ENCODE results near the gene ZRANB2. TPM values are rescaled to one million over a fixed set of nuclear protein-coding genes. Genes with fewer than 3 reads are reported as not detected.

ZRANB2 gene
- total and polyA plus RNA-seq, 4 donors, result 12.7 to 44.3 (median 30.2) TPM

DNA sequence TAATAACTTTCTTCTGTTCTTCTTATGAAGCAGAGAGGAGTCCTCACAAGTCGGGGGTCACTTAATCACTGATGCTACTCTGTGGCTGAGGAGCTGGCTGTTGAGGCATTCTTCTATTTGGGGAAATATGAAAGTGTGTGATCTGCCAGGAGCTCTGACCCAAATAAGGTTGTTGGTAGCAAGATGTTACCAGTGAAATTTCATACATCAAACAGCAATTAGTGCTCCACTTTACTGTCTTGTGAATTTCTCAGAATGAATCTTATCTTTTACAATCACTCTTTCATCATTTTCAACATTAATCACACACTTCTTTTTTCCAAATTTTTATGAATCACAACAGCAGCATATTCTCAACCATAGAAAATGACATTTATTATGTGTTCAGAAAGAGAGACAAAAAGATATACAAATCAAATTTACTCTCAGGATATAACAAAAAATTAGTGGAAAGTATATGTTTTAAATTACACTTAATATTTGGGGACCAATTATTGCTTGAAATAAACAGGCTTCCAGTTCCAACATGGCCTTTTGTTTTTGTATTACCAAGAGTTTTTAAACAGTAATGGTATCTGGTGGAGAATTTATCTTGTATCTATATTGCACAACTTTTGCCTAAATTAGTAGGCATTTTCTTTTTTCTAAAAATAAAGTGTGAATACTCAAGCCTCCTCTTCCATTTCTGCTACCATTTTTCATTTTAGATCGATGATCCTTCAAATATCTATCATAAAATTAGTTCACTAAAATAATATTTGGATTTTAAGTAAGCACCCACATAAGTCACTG is 42.8 kb downstream of the ZRANB2 start:
- Histone ChIP-seq H3K4me1 (ENCODE audit: control insufficient read depth in 4 of 4, insufficient read depth in 4 of 4, low read length in 3 of 4) (no peaks in the 10 kb centered on the region), H3K27me3 (ENCODE audit: control insufficient read depth in 4 of 4, insufficient read depth in 4 of 4, low read length in 3 of 4) (peaks cover 0 to 14% (median 0%) of the 10 kb centered on the region in 4 donors), H3K9me3 (ENCODE audit: control insufficient read depth in 4 of 4, low read length in 3 of 4) (no peaks in the 10 kb centered on the region), H3K27ac (ENCODE audit: low read depth in 1 of 2, low read length in 2 of 2) (no peak overlapping the region), H3K4me3 (ENCODE audit: low read depth in 1 of 3, low read length in 3 of 3) (no peak overlapping the region), H3K9ac (ENCODE audit: low read depth in 1 of 2, low read length in 2 of 2) (no peak overlapping the region), H3K36me3 (ENCODE audit: control insufficient read depth in 4 of 4, insufficient read depth in 3 of 4, low read depth in 1 of 4, low read length in 3 of 4) (no peaks in the 10 kb centered on the region)
- no peak for TF ChIP-seq TAF1 (conservative IDR thresholded peaks at IDR 0.05)
- no peak for TF ChIP-seq HNF4G (IDR thresholded peaks at IDR 0.05)
- no peak for TF ChIP-seq EGR1 (IDR thresholded peaks at IDR 0.05; ENCODE audit: low read depth in 2 of 2)
- TF ChIP-seq RAD21 (IDR thresholded peaks at IDR 0.05), result no peak
- no peak for TF ChIP-seq ATF3 (IDR thresholded peaks at IDR 0.05)
- TF ChIP-seq MAX (IDR thresholded peaks at IDR 0.05), result no peak
- TF ChIP-seq CTCF (IDR thresholded peaks at IDR 0.05; ENCODE audit: low read depth, low read length, missing input control), result no peak
- TF ChIP-seq SP1 (IDR thresholded peaks at IDR 0.05), result no peak
- no peak for TF ChIP-seq NR2F2 (IDR thresholded peaks at IDR 0.05)
- TF ChIP-seq YY1 (IDR thresholded peaks at IDR 0.05), result no peak
- no peak for TF ChIP-seq RXRA (IDR thresholded peaks at IDR 0.05)
- 68% methylated on average over 2 of the region's 2 CpGs for WGBS
- no peak for DNase-seq (ENCODE audit: low spot score)

DNA sequence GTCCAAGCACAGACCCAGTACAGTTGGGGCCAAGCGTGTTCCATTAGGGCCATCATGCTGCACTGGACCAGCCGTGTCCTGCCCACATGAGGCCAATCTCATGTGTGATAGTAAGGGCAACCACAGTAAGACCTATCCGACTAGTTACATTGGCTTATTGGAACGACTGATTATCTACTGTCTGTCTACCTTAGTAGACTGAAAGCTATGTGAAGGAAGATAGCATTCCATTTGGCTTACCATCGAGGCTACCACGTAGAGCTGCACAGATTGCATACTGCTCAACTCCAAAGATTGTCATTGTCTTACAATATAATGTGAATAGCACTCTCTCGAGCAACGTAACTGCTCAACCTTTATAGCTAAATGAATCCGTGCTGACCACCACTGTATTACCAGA is 43.8 kb downstream of the ZRANB2 start:
- DNase-seq (ENCODE audit: low spot score), result no peak
- no peak overlapping the region for H3K27ac ChIP-seq (ENCODE audit: low read depth in 1 of 2, low read length in 2 of 2)
- H3K27me3 ChIP-seq (ENCODE audit: control insufficient read depth in 4 of 4, insufficient read depth in 4 of 4, low read length in 3 of 4), result peaks cover 0 to 14% (median 0%) of the 10 kb centered on the region in 4 donors
- no peaks in the 10 kb centered on the region for H3K4me1 ChIP-seq (ENCODE audit: control insufficient read depth in 4 of 4, insufficient read depth in 4 of 4, low read length in 3 of 4)
- no peaks in the 10 kb centered on the region for H3K36me3 ChIP-seq (ENCODE audit: control insufficient read depth in 4 of 4, insufficient read depth in 3 of 4, low read depth in 1 of 4, low read length in 3 of 4)
- H3K9ac ChIP-seq (ENCODE audit: low read depth in 1 of 2, low read length in 2 of 2), result no peak overlapping the region
- WGBS, result 90% methylated on average over 9 of the region's 9 CpGs
- TF ChIP-seq FOXA2 (IDR thresholded peaks at IDR 0.05) (no peak), HNF4G (IDR thresholded peaks at IDR 0.05) (no peak), ATF3 (IDR thresholded peaks at IDR 0.05) (no peak)
- H3K4me3 ChIP-seq (ENCODE audit: low read depth in 1 of 3, low read length in 3 of 3), result no peak overlapping the region
- H3K9me3 ChIP-seq (ENCODE audit: control insufficient read depth in 4 of 4, low read length in 3 of 4), result no peaks in the 10 kb centered on the region

DNA sequence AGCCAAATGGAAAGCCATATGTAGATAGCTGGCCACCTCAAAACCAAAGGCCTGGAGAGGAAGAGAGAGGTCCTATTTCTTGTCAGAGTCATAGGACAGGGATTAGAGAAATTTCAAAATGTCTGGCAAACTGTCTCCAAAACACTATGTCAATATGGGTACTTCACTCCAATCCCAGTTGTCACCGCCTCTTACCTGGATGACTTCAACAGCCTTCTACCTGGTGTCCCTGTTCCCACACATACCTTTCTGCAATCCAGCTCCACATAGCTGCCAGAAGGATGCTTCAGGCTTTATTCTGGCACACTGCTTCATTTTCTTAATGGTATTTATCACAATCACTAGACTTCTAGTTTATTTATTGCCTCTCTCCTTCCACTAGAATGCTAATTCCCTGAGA is 47.7 kb downstream of the ZRANB2 start:
- no peak overlapping the region for H3K9ac ChIP-seq (ENCODE audit: low read depth in 1 of 2, low read length in 2 of 2)
- TF ChIP-seq NR2F2 (IDR thresholded peaks at IDR 0.05) (no peak), GABPA (IDR thresholded peaks at IDR 0.05 in 1 of 2, conservative IDR thresholded peaks at IDR 0.05 in 1 of 2) (no peak), RAD21 (IDR thresholded peaks at IDR 0.05) (no peak)
- TF ChIP-seq, protein P1, sequence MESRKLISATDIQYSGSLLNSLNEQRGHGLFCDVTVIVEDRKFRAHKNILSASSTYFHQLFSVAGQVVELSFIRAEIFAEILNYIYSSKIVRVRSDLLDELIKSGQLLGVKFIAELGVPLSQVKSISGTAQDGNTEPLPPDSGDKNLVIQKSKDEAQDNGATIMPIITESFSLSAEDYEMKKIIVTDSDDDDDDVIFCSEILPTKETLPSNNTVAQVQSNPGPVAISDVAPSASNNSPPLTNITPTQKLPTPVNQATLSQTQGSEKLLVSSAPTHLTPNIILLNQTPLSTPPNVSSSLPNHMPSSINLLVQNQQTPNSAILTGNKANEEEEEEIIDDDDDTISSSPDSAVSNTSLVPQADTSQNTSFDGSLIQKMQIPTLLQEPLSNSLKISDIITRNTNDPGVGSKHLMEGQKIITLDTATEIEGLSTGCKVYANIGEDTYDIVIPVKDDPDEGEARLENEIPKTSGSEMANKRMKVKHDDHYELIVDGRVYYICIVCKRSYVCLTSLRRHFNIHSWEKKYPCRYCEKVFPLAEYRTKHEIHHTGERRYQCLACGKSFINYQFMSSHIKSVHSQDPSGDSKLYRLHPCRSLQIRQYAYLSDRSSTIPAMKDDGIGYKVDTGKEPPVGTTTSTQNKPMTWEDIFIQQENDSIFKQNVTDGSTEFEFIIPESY (IDR thresholded peaks at IDR 0.05), result no peak
- peaks cover 0 to 12% (median 0%) of the 10 kb centered on the region in 4 donors for H3K27me3 ChIP-seq (ENCODE audit: control insufficient read depth in 4 of 4, insufficient read depth in 4 of 4, low read length in 3 of 4)
- no peak for DNase-seq (ENCODE audit: low spot score)
- H3K36me3 ChIP-seq (ENCODE audit: control insufficient read depth in 4 of 4, insufficient read depth in 3 of 4, low read depth in 1 of 4, low read length in 3 of 4), result no peaks in the 10 kb centered on the region
- no peak overlapping the region for H3K27ac ChIP-seq (ENCODE audit: low read depth in 1 of 2, low read length in 2 of 2)
- no peaks in the 10 kb centered on the region for H3K9me3 ChIP-seq (ENCODE audit: control insufficient read depth in 4 of 4, low read length in 3 of 4)
- no peak overlapping the region for H3K4me3 ChIP-seq (ENCODE audit: low read depth in 1 of 3, low read length in 3 of 3)
- 89% methylated on average over 1 of the region's 1 CpG for WGBS
- no peaks in the 10 kb centered on the region for H3K4me1 ChIP-seq (ENCODE audit: control insufficient read depth in 4 of 4, insufficient read depth in 4 of 4, low read length in 3 of 4)

Data from liver (tissue), 9 donors.